ENCODE results near the gene RAB3IL1.
"Not testable (repeated sequence)": the region's sequence is repeated elsewhere in the genome, so short reads cannot be mapped to it uniquely, and the experiment has no call there.

RAB3IL1 gene

GRCh38 chr11:61883947-61884346 is 33.4 kb downstream of the RAB3IL1 start:
- Histone ChIP-seq H3K9ac (ENCODE audit: low read length) (no peak overlapping the region), H3K9me3 (ENCODE audit: insufficient read depth, low read length) (no peaks in the 10 kb centered on the region), H4K20me1 (ENCODE audit: insufficient read depth, low read length) (no peaks in the 10 kb centered on the region), H3K4me2 (ENCODE audit: low read length) (no peak overlapping the region), H3K79me2 (ENCODE audit: low read length) (no peaks in the 10 kb centered on the region), H2AFZ (ENCODE audit: low read depth, low read length) (no peak overlapping the region), H3K4me3 (ENCODE audit: low read length) (no peak overlapping the region), H3K4me1 (ENCODE audit: low read length) (peaks cover 6% of the 10 kb centered on the region; the same call in 1 of the 2 replicates), H3K27me3 (ENCODE audit: low read depth, low read length) (peaks cover 12% of the 10 kb centered on the region), H3K36me3 (replicated peaks; ENCODE audit: low read depth, low read length) (no peaks in the 10 kb centered on the region), H3K27ac (ENCODE audit: low read length) (no peak overlapping the region)
- TF ChIP-seq EZH2phosphoT487 (IDR thresholded peaks at IDR 0.05; ENCODE audit: low read depth) = no peak
- TF ChIP-seq CTCF (IDR thresholded peaks at IDR 0.05; ENCODE audit: low read depth, low read length) = no peak

- H3K79me2 ChIP-seq (ENCODE audit: low read length) = no peaks in the 10 kb centered on the region
- H3K9me3 ChIP-seq (ENCODE audit: insufficient read depth, low read length) = no peaks in the 10 kb centered on the region
- no peak overlapping the region for H3K9ac ChIP-seq (ENCODE audit: low read length)
- TF ChIP-seq CTCF (IDR thresholded peaks at IDR 0.05; ENCODE audit: low read depth, low read length) (no peak), EZH2phosphoT487 (IDR thresholded peaks at IDR 0.05; ENCODE audit: low read depth) (no peak)
- peaks cover 6% of the 10 kb centered on the region; the same call in 1 of the 2 replicates for H3K4me1 ChIP-seq (ENCODE audit: low read length)
- H3K27me3 ChIP-seq (ENCODE audit: low read depth, low read length) = peaks cover 12% of the 10 kb centered on the region
- H3K4me3 ChIP-seq (ENCODE audit: low read length) = no peak overlapping the region
- H2AFZ ChIP-seq (ENCODE audit: low read depth, low read length) = no peak overlapping the region
- H4K20me1 ChIP-seq (ENCODE audit: insufficient read depth, low read length) = no peaks in the 10 kb centered on the region
- H3K4me2 ChIP-seq (ENCODE audit: low read length) = no peak overlapping the region
- no peaks in the 10 kb centered on the region for H3K36me3 ChIP-seq (replicated peaks; ENCODE audit: low read depth, low read length)
- H3K27ac ChIP-seq (ENCODE audit: low read length) = no peak overlapping the region
These were observed 34.0 kb downstream of the RAB3IL1 start for GRCh38 chr11:61883327-61883726.

DNA sequence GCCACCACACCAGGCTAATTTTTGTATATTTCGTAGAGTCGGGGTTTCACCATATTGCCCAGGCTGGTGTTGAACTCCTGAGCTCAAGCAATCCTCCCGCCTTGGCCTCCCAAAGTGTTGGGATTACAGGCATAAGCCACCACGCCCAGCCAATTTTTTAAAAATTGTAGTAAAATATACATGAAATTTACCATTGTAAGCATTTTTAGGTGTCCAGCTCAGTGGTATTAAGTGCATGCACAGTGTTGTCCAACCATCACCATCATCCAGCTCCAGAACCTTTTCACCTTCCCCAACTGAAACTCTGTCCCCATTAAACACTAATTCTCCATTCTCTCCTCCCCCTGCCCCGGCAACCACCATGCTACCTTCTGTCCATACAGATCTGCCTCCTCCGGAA is 34.5 kb downstream of the RAB3IL1 start:
- Histone ChIP-seq H4K20me1 (ENCODE audit: insufficient read depth, low read length) (no peaks in the 10 kb centered on the region), H3K9me3 (ENCODE audit: insufficient read depth, low read length) (no peaks in the 10 kb centered on the region), H3K4me1 (ENCODE audit: low read length) (peaks cover 6% of the 10 kb centered on the region; the same call in 1 of the 2 replicates), H3K79me2 (ENCODE audit: low read length) (no peaks in the 10 kb centered on the region), H3K36me3 (replicated peaks; ENCODE audit: low read depth, low read length) (no peaks in the 10 kb centered on the region), H3K27me3 (ENCODE audit: low read depth, low read length) (peaks cover 12% of the 10 kb centered on the region), H3K9ac (ENCODE audit: low read length) (no peak overlapping the region), H3K4me2 (ENCODE audit: low read length) (no peak overlapping the region), H2AFZ (ENCODE audit: low read depth, low read length) (no peak overlapping the region), H3K27ac (ENCODE audit: low read length) (no peak overlapping the region), H3K4me3 (ENCODE audit: low read length) (no peak overlapping the region)
- TF ChIP-seq EZH2phosphoT487 (IDR thresholded peaks at IDR 0.05; ENCODE audit: low read depth) (no peak), CTCF (IDR thresholded peaks at IDR 0.05; ENCODE audit: low read depth, low read length) (no peak)

- H3K79me2 ChIP-seq (ENCODE audit: low read length); H3K4me1 ChIP-seq (ENCODE audit: low read length); H3K4me2 ChIP-seq (ENCODE audit: low read length); H3K9me3 ChIP-seq (ENCODE audit: insufficient read depth, low read length); H3K36me3 ChIP-seq (replicated peaks; ENCODE audit: low read depth, low read length); H3K9ac ChIP-seq (ENCODE audit: low read length); H3K4me3 ChIP-seq (ENCODE audit: low read length); H3K27ac ChIP-seq (ENCODE audit: low read length); H2AFZ ChIP-seq (ENCODE audit: low read depth, low read length); H4K20me1 ChIP-seq (ENCODE audit: insufficient read depth, low read length): not testable (repeated sequence)
- H3K27me3 ChIP-seq (ENCODE audit: low read depth, low read length) = peaks cover 12% of the 10 kb centered on the region
These were observed 35.1 kb downstream of the RAB3IL1 start for GRCh38 chr11:61882267-61882666.

DNA sequence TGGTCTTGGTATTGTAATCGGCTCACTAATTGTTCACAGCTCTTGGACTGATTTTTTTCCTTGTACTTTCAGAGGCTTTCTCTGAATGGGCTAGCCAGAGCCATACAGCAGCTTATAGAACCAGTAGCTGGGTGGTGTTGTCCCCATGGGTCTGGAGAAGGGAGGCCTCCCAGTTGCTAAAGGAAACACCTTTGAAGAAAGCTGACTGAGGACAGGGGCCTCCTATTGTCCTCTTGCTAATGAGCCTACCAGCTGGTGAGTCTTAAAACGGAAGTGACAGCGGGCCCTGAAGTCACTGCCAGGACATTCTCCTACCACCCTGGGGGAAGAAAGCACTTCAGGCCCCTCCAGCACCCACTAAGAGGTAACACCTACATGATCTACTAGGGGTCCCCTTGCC is 36.0 kb downstream of the RAB3IL1 start:
- Histone ChIP-seq H3K27me3 (ENCODE audit: low read depth, low read length) (peaks cover 6% of the 10 kb centered on the region), H3K79me2 (ENCODE audit: low read length) (no peaks in the 10 kb centered on the region), H3K9ac (ENCODE audit: low read length) (no peak overlapping the region), H3K9me3 (ENCODE audit: insufficient read depth, low read length) (no peaks in the 10 kb centered on the region), H3K36me3 (replicated peaks; ENCODE audit: low read depth, low read length) (no peaks in the 10 kb centered on the region), H2AFZ (ENCODE audit: low read depth, low read length) (no peak overlapping the region), H3K4me2 (ENCODE audit: low read length) (no peak overlapping the region), H3K4me1 (ENCODE audit: low read length) (peaks cover 6% of the 10 kb centered on the region; the same call in 1 of the 2 replicates), H4K20me1 (ENCODE audit: insufficient read depth, low read length) (no peaks in the 10 kb centered on the region), H3K4me3 (ENCODE audit: low read length) (no peak overlapping the region), H3K27ac (ENCODE audit: low read length) (no peak overlapping the region)
- TF ChIP-seq EZH2phosphoT487 (IDR thresholded peaks at IDR 0.05; ENCODE audit: low read depth) = no peak
- TF ChIP-seq CTCF (IDR thresholded peaks at IDR 0.05; ENCODE audit: low read depth, low read length) = no peak

Data from OCI-LY3 (cell line).